SU-DHL-6 (cell line): ENCODE results near the gene SLC25A23.

ENCODE experiments used
- H2AFZ ChIP-seq: fragments of 200-600 bp; sonication (generic); 2 replicates; pipeline ENCODE4 v1.6.1; 2014; ENCODE audit warnings: low read depth, mild to moderate bottlenecking, moderate library complexity, mixed read lengths, antibody characterized with exemption, low read length; ENCODE audit not compliant: severe bottlenecking
- H3F3A ChIP-seq: fragments of 200-600 bp; shearing (Covaris generic); 2 replicates; pipeline ENCODE4 v1.6.0; 2016; ENCODE audit warnings: antibody characterized with exemption, mild to moderate bottlenecking; ENCODE audit not compliant: insufficient read depth
- H3K27ac ChIP-seq: fragments of 200-600 bp; sonication (generic); 2 replicates; pipeline ENCODE4 v1.5.1; 2016; ENCODE audit warnings: low read depth, mild to moderate bottlenecking, low read length, moderate library complexity, mixed read lengths
- H3K27me3 ChIP-seq: fragments of 200-600 bp; sonication (generic), shearing (Covaris generic); 2 replicates; pipeline ENCODE4 v1.6.0; 2014; ENCODE audit warnings: mild to moderate bottlenecking, low read length
- H3K36me3 ChIP-seq: fragments of 200-600 bp; sonication (generic); 2 replicates; pipeline ENCODE4 v1.6.1; 2014; ENCODE audit warnings: mild to moderate bottlenecking, low read length, mixed read lengths
- H3K4me2 ChIP-seq: fragments of 300-600, 200-600 bp; shearing (Covaris generic), sonication (generic); 2 replicates; pipeline ENCODE4 v1.6.0; 2014; ENCODE audit warnings: low read length, low read depth, mild to moderate bottlenecking; ENCODE audit not compliant: poor library complexity, severe bottlenecking
- H3K4me3 ChIP-seq: fragments of 200-600 bp; sonication (generic); 2 replicates; pipeline ENCODE4 v1.5.1; 2014; ENCODE audit warnings: antibody characterized with exemption, low read length, mild to moderate bottlenecking, mixed read lengths; ENCODE audit not compliant: insufficient read depth, poor library complexity, severe bottlenecking
- H3K79me2 ChIP-seq: fragments of 200-600 bp; sonication (generic); 2 replicates; pipeline ENCODE4 v1.6.1; 2014; ENCODE audit warnings: mild to moderate bottlenecking, low read length, moderate library complexity; ENCODE audit not compliant: insufficient read depth
- H3K9ac ChIP-seq: fragments of 200-600 bp; sonication (generic); 2 replicates; pipeline ENCODE4 v1.7.0; 2014; ENCODE audit warnings: mild to moderate bottlenecking, low read length
- H3K9me2 ChIP-seq: fragments of 200-600 bp; sonication (generic); replicated peaks from 2 replicates; pipeline ENCODE4 v1.6.1; 2014; ENCODE audit warnings: low read length; ENCODE audit not compliant: insufficient read depth
- H3K9me3 ChIP-seq: fragments of 200-600 bp; sonication (generic); 2 replicates; pipeline ENCODE4 v1.6.1; 2014; ENCODE audit warnings: low read length, mixed read lengths; ENCODE audit not compliant: insufficient read depth
- H4K20me1 ChIP-seq: fragments of 200-600 bp; sonication (generic); 2 replicates; pipeline ENCODE4 v1.6.1; 2014; ENCODE audit warnings: low read depth, mild to moderate bottlenecking, antibody characterized with exemption, low read length, moderate library complexity, mixed read lengths
- CTCF ChIP-seq: fragments of 200-600 bp; sonication (generic); IDR thresholded peaks from one replicate; pipeline ENCODE4 v1.5.1; 2017; ENCODE audit warnings: antibody characterized with exemption, mild to moderate bottlenecking, low read length, moderate library complexity; ENCODE audit not compliant: insufficient read depth, poor library complexity, severe bottlenecking
- EZH2phosphoT487 ChIP-seq: fragments of 200-600 bp; sonication (generic), shearing (Covaris generic); conservative IDR thresholded peaks from 2 replicates; pipeline ENCODE4 v1.6.1; 2018; ENCODE audit warnings: mild to moderate bottlenecking, antibody characterized with exemption, low read length, moderate library complexity, mixed read lengths

The SLC25A23 gene

GRCh38 chr19:6396305-6396704, 63.3 kb downstream of the SLC25A23 start:
- H3K27ac ChIP-seq, result no peak overlapping the region
- H3K27me3 ChIP-seq, result no peaks in the 10 kb centered on the region

GRCh38 chr19:6394831-6395230, 64.8 kb downstream of the SLC25A23 start:
- no peaks in the 10 kb centered on the region for H3K9me3 ChIP-seq
- H3K27me3 ChIP-seq, result no peaks in the 10 kb centered on the region
- H2AFZ ChIP-seq, result no peak overlapping the region
- no peak overlapping the region for H3K9ac ChIP-seq
- H4K20me1 ChIP-seq, result no peaks in the 10 kb centered on the region
- H3K79me2 ChIP-seq, result peaks cover 14% of the 10 kb centered on the region
- peaks cover 4% of the 10 kb centered on the region; the same call in 1 of the 2 replicates for H3F3A ChIP-seq
- no peak overlapping the region for H3K27ac ChIP-seq
- no peaks in the 10 kb centered on the region for H3K36me3 ChIP-seq
- H3K4me2 ChIP-seq, result no peak overlapping the region
- TF ChIP-seq EZH2phosphoT487 (no peak), CTCF (no peak)
- H3K4me3 ChIP-seq, result no peak overlapping the region
- no peaks in the 10 kb centered on the region for H3K9me2 ChIP-seq

More at GRCh38 chr19:6396305-6396704, 63.3 kb downstream of the SLC25A23 start:
- Histone ChIP-seq H3K79me2 (peaks cover 14% of the 10 kb centered on the region), H3K9me3 (no peaks in the 10 kb centered on the region), H3K36me3 (no peaks in the 10 kb centered on the region), H3K4me3 (no peak overlapping the region), H3K4me2 (no peak overlapping the region), H3K9me2 (no peaks in the 10 kb centered on the region), H4K20me1 (no peaks in the 10 kb centered on the region), H3F3A (peaks cover 4% of the 10 kb centered on the region; the same call in 1 of the 2 replicates), H3K9ac (no peak overlapping the region), H2AFZ (no peak overlapping the region)
- no peak for TF ChIP-seq EZH2phosphoT487
- TF ChIP-seq CTCF, result no peak

- Histone ChIP-seq H3F3A (peaks cover 4% of the 10 kb centered on the region; the same call in 1 of the 2 replicates), H3K27me3 (no peaks in the 10 kb centered on the region), H4K20me1 (no peaks in the 10 kb centered on the region), H3K79me2 (peaks cover 14% of the 10 kb centered on the region), H3K9me2 (no peaks in the 10 kb centered on the region), H3K9ac (peak overlapping the region; percentile 79), H3K4me3 (peak overlapping the region; percentile 74), H3K4me2 (peak overlapping the region; percentile 95), H3K36me3 (no peaks in the 10 kb centered on the region), H3K27ac (no peak overlapping the region), H3K9me3 (no peaks in the 10 kb centered on the region), H2AFZ (peak overlapping the region; percentile 98)
- no peak for TF ChIP-seq CTCF
- no peak for TF ChIP-seq EZH2phosphoT487
Measured at GRCh38 chr19:6393983-6394412, 65.6 kb downstream of the SLC25A23 start.
